IMR-90 (cell line): ENCODE results near the gene IFT81. TPM values are rescaled to one million over a fixed set of nuclear protein-coding genes. Genes with fewer than 3 reads are reported as not detected.

Experiments
- ATAC-seq: fragments of 200-7000 bp; cut with Tn5 transposase; 2 replicates; pipeline ENCODE4 v1.9.1; 2020; ENCODE audit warnings: low read depth, mild to moderate bottlenecking, moderate library complexity
- BruUV-seq: library from RNA; stranded (reverse); fragments of 400-500 nt; replicated peaks from 2 replicates; lab custom pipeline; 2021; lab: Mats Ljungman, UMichigan
- CTCF ChIA-PET: fragments of 300-600 bp; formaldehyde crosslinking; extraction: SDS; loops from one replicate; lab custom pipeline; 2021; ENCODE audit warnings: antibody characterized with exemption; lab: Yijun Ruan, JAX
- POLR2A ChIA-PET: fragments of 300-600 bp; sonication (Branson Sonifier 250); formaldehyde crosslinking; loops from one replicate; lab custom pipeline; 2022; ENCODE audit warnings: antibody characterized with exemption; ENCODE audit not compliant: unreplicated experiment; lab: Charles Lee
- DNase-seq: peaks from one replicate; pipeline ENCODE4 v3.0.0; 2013
- H2AFZ ChIP-seq: replicated peaks from 2 replicates; pipeline ENCODE3; 2013; ENCODE audit warnings: low read length, mild to moderate bottlenecking; ENCODE audit not compliant: poor library complexity
- H2AK5ac ChIP-seq: 2 replicates; pipeline ENCODE4 v1.6.1; 2013; ENCODE audit warnings: low read depth, low read length, inconsistent platforms
- H2AK9ac ChIP-seq: replicated peaks from 2 replicates; pipeline ENCODE3; 2013; ENCODE audit warnings: mild to moderate bottlenecking, low read depth, low read length, moderate library complexity; ENCODE audit not compliant: poor library complexity
- H2BK120ac ChIP-seq: 2 replicates; pipeline ENCODE4 v1.6.1; 2013; ENCODE audit warnings: low read depth, low read length, inconsistent platforms
- H2BK15ac ChIP-seq: 3 replicates; pipeline ENCODE4 v1.6.1; 2013; ENCODE audit warnings: low read depth, low read length, inconsistent platforms
- H2BK20ac ChIP-seq: 2 replicates; pipeline ENCODE4 v1.6.1; 2013; ENCODE audit warnings: low read depth, mild to moderate bottlenecking, inconsistent platforms, low read length, moderate library complexity
- H2BK5ac ChIP-seq: 2 replicates; pipeline ENCODE4 v1.6.1; 2013; ENCODE audit warnings: mild to moderate bottlenecking, low read depth, low read length, inconsistent platforms; ENCODE audit not compliant: poor library complexity, severe bottlenecking
- H3K14ac ChIP-seq: replicated peaks from 2 replicates; pipeline ENCODE4 v1.6.1; 2013; ENCODE audit warnings: low read depth, low read length, inconsistent platforms
- H3K18ac ChIP-seq: 2 replicates; pipeline ENCODE4 v1.6.1; 2013; ENCODE audit warnings: low read depth, low read length, control low read depth
- H3K23ac ChIP-seq: 2 replicates; pipeline ENCODE4 v1.6.1; 2013; ENCODE audit warnings: low read depth, low read length, inconsistent platforms
- H3K27ac ChIP-seq: 2 replicates; pipeline ENCODE4 v1.5.1; 2013; ENCODE audit warnings: mild to moderate bottlenecking, control low read depth, low read length; ENCODE audit not compliant: insufficient read depth
- H3K27me3 ChIP-seq: 2 replicates; pipeline ENCODE4 v1.6.1; 2013; ENCODE audit warnings: low read length; ENCODE audit not compliant: control insufficient read depth, insufficient read depth
- H3K36me3 ChIP-seq: 2 replicates; pipeline ENCODE4 v1.6.1; 2013; ENCODE audit warnings: low read length, mixed read lengths; ENCODE audit not compliant: control insufficient read depth, insufficient read depth
- H3K4ac ChIP-seq: 2 replicates; pipeline ENCODE4 v1.6.1; 2013; ENCODE audit warnings: low read depth, low read length, inconsistent platforms
- H3K4me1 ChIP-seq: 2 replicates; pipeline ENCODE4 v1.6.1; 2013; ENCODE audit warnings: low read length, mixed read lengths; ENCODE audit not compliant: control insufficient read depth, insufficient read depth
- H3K4me2 ChIP-seq: 2 replicates; pipeline ENCODE4 v1.6.1; 2013; ENCODE audit warnings: low read depth, mild to moderate bottlenecking, control low read depth, low read length, moderate library complexity
- H3K4me3 ChIP-seq: 2 replicates; pipeline ENCODE4 v1.5.1; 2013; ENCODE audit warnings: low read depth, mild to moderate bottlenecking, control low read depth, low read length, moderate library complexity; ENCODE audit not compliant: insufficient read depth
- H3K56ac ChIP-seq: 2 replicates; pipeline ENCODE4 v1.6.1; 2013; ENCODE audit warnings: low read length, inconsistent platforms; ENCODE audit not compliant: insufficient read depth; ENCODE audit errors: extremely low read depth
- H3K79me1 ChIP-seq, 2 experiments: 2 replicates each; pipeline ENCODE4 v1.6.1; 2013; ENCODE audit warnings: low read length in 2 of 2, inconsistent platforms in 1 of 2, low read depth in 1 of 2
- H3K9ac ChIP-seq: 2 replicates; pipeline ENCODE4 v1.6.1; 2013; ENCODE audit warnings: low read depth, low read length, control low read depth
- H3K9me1 ChIP-seq: 2 replicates; pipeline ENCODE4 v1.6.1; 2013; ENCODE audit warnings: low read length, inconsistent platforms; ENCODE audit not compliant: insufficient read depth
- H3K9me3 ChIP-seq: 2 replicates; pipeline ENCODE4 v1.6.1; 2013; ENCODE audit warnings: low read length; ENCODE audit not compliant: control insufficient read depth, insufficient read depth
- H4K20me1 ChIP-seq: 2 replicates; pipeline ENCODE4 v1.6.1; 2013; ENCODE audit warnings: low read length, inconsistent platforms; ENCODE audit not compliant: insufficient read depth
- H4K5ac ChIP-seq: 2 replicates; pipeline ENCODE4 v1.6.1; 2013; ENCODE audit warnings: mild to moderate bottlenecking, low read depth, low read length, control low read depth
- H4K8ac ChIP-seq, 2 experiments: 2 replicates each; pipeline ENCODE4 v1.6.1; 2013; ENCODE audit warnings: low read depth in 2 of 2, low read length in 2 of 2, control low read depth in 1 of 2, inconsistent platforms in 1 of 2
- H4K91ac ChIP-seq: 2 replicates; pipeline ENCODE4 v1.6.1; 2013; ENCODE audit warnings: low read depth, low read length, inconsistent platforms; ENCODE audit not compliant: insufficient read depth
- CEBPB ChIP-seq: IDR thresholded peaks from 2 replicates; pipeline ENCODE4 v1.6.1; 2012; ENCODE audit warnings: low read depth, low read length, improper control_type of control experiment
- MAFK ChIP-seq: IDR thresholded peaks from 2 replicates; pipeline ENCODE4 v1.6.1; 2012; ENCODE audit warnings: low read depth, low read length, improper control_type of control experiment
- MAZ ChIP-seq: IDR thresholded peaks from 2 replicates; pipeline ENCODE4 v1.6.1; 2012; ENCODE audit warnings: low read depth, mild to moderate bottlenecking, low read length, improper control_type of control experiment, moderate library complexity, borderline replicate concordance
- MXI1 ChIP-seq: IDR thresholded peaks from 2 replicates; pipeline ENCODE4 v1.6.1; 2012; ENCODE audit warnings: low read depth, mild to moderate bottlenecking, low read length, moderate library complexity, borderline replicate concordance
- RFX5 ChIP-seq: IDR thresholded peaks from 2 replicates; pipeline ENCODE4 v1.8.0; 2012; ENCODE audit warnings: low read depth, mild to moderate bottlenecking, low read length, moderate library complexity
- SMC3 ChIP-seq: fragments of 150-350 bp; IDR thresholded peaks from 2 replicates; pipeline ENCODE4 v1.6.1; 2016; ENCODE audit warnings: low read depth, mild to moderate bottlenecking, antibody characterized with exemption, low read length, moderate library complexity
- WGBS, 2 experiments: methylation state at CpG; one replicate each; pipeline versions ENCODE4 v1.1.5 to v1.1.7; 2013; ENCODE audit warnings: missing lambda C conversion rate in 2 of 2; ENCODE audit not compliant: insufficient read length in 1 of 2; ENCODE audit errors: extremely low coverage in 2 of 2; 5-methylcytosine and 5-hydroxymethylcytosine counted together
- dilution Hi-C: fragments of 300-500 bp; cut with HindIII; formaldehyde crosslinking; loops from one replicate; pipeline ENCODE4 v1.14.3; 2018; ENCODE audit warnings: low sequenced_read_pairs; ENCODE audit not compliant: unreplicated experiment
- in situ Hi-C: fragments of 300-500 bp; cut with MboI; formaldehyde crosslinking; loops from 3 replicates; pipeline ENCODE4 v1.14.3; 2019; ENCODE audit warnings: low sequenced_read_pairs, inconsistent platforms, mixed read lengths
- intact Hi-C: fragments of 100-400 bp; cut with micrococcal nuclease; formaldehyde crosslinking; loops from 2 replicates; pipeline ENCODE4 v1.10.0; 2022
- polyA plus RNA-seq, 3 experiments: library from polyadenylated mRNA; depleted of rRNA; stranded (reverse); fragments of >200 nt; gene quantifications; 2 replicates each; pipeline ENCODE4 v1.2.3, GENCODE V29; 2012; ENCODE audit warnings: low replicate concordance in 1 of 3
- total RNA-seq: library from RNA; depleted of rRNA; stranded (reverse); fragments of >200 nt; gene quantifications from 2 replicates; pipeline ENCODE4 v1.2.3, GENCODE V29; 2012
- TF ChIP-seq, protein P1 (sequence below): fragments of 150-350 bp; IDR thresholded peaks from 2 replicates; pipeline ENCODE4 v1.6.1; 2016; ENCODE audit warnings: low read depth, mild to moderate bottlenecking, low read length, moderate library complexity, borderline replicate concordance
- TF ChIP-seq, protein P2 (sequence below): conservative IDR thresholded peaks from 2 replicates; pipeline ENCODE4 v1.5.1; 2012; ENCODE audit warnings: mild to moderate bottlenecking, low read depth, low read length, improper control_type of control experiment
- TF ChIP-seq, protein P3 (sequence below): fragments of 150-350 bp; IDR thresholded peaks from 2 replicates; pipeline ENCODE4 v1.6.1; 2017; ENCODE audit warnings: mild to moderate bottlenecking, antibody characterized with exemption, low read length, low read depth

IFT81 gene
- total and polyA plus RNA-seq, 2 of the 4 experiments (the other 2 are of a cell fraction), result 6.1 to 8.1 TPM

DNA sequence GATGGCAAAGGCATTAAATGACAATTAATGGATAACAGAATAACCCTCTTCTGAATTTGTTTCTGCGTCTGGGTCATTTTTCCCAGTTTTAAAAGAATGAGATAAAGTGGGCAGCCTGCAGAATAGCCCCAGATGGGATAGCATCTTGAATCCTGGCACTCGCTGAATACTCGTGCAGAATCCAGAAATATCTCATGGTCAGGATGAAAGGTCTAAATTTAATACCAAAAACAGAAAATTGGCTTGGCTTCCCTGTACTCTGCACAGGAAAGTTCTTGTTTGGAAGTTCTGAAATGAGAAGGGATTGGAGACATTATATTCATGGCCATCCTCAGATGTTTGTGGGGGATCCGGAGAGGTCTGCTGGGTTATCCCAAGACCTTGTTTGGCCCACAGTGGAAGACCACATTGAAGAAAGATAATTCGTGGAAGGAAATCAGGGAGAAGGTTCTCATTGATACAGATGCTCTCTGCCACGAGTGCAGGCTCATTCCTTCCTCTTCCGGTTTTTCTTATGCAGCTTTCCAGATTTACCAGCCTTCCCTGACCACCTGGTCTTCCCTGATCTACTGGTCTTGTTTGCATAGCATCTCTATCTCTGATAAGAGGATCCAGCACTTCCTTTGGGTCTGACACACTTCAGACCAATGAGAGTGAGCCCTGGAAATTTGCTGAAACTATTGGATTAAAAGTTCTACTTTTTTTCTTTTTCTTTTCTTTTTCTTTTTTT, 6.0 kb upstream of the IFT81 start:
- no peak overlapping the region for H3K23ac ChIP-seq
- no peaks in the 10 kb centered on the region for H3K36me3 ChIP-seq
- peak overlapping the region; percentile 41; the same call in 1 of the 2 replicates for H3K18ac ChIP-seq
- H2BK15ac ChIP-seq, result no peak overlapping the region
- H4K91ac ChIP-seq, result no peak overlapping the region
- intact Hi-C loops (no loop called here), in situ Hi-C loops (no loop called here), dilution Hi-C loops (no loop called here)
- 0 out of 2 replicates have a peak, but pooled peaks cover 3% of the 10 kb centered on the region for H3K9me1 ChIP-seq
- H2BK5ac ChIP-seq, result no peak overlapping the region
- no peak overlapping the region for H3K27ac ChIP-seq
- no peak overlapping the region for H2AFZ ChIP-seq
- H4K8ac ChIP-seq, result peak overlapping the region in 1 of 2 experiments; percentile 23; a peak in 1 of 4 replicates
- H3K9ac ChIP-seq, result no peak overlapping the region
- no peaks in the 10 kb centered on the region for H3K9me3 ChIP-seq
- no peak overlapping the region for H3K56ac ChIP-seq
- H4K5ac ChIP-seq, result 0 out of 2 replicates have a peak overlapping the region, but pooled peaks have one; percentile 29
- ATAC-seq (no peak), DNase-seq (no peak)
- H3K4me3 ChIP-seq, result no peak overlapping the region
- POLR2A ChIA-PET, result no interaction called here
- no peaks in the 10 kb centered on the region for H3K79me1 ChIP-seq
- H2AK9ac ChIP-seq, result no peak overlapping the region
- no peak overlapping the region for H2BK120ac ChIP-seq
- no peak overlapping the region for H3K4ac ChIP-seq
- peaks cover 4% of the 10 kb centered on the region; the same call in 1 of the 2 replicates for H3K4me1 ChIP-seq
- H3K27me3 ChIP-seq, result no peaks in the 10 kb centered on the region
- TF ChIP-seq, protein P1, sequence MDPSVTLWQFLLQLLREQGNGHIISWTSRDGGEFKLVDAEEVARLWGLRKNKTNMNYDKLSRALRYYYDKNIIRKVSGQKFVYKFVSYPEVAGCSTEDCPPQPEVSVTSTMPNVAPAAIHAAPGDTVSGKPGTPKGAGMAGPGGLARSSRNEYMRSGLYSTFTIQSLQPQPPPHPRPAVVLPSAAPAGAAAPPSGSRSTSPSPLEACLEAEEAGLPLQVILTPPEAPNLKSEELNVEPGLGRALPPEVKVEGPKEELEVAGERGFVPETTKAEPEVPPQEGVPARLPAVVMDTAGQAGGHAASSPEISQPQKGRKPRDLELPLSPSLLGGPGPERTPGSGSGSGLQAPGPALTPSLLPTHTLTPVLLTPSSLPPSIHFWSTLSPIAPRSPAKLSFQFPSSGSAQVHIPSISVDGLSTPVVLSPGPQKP, result no peak
- no peak for TF ChIP-seq MXI1
- no peak for TF ChIP-seq MAZ
- TF ChIP-seq RFX5, result no peak
- no peak for TF ChIP-seq SMC3
- TF ChIP-seq, protein P2, sequence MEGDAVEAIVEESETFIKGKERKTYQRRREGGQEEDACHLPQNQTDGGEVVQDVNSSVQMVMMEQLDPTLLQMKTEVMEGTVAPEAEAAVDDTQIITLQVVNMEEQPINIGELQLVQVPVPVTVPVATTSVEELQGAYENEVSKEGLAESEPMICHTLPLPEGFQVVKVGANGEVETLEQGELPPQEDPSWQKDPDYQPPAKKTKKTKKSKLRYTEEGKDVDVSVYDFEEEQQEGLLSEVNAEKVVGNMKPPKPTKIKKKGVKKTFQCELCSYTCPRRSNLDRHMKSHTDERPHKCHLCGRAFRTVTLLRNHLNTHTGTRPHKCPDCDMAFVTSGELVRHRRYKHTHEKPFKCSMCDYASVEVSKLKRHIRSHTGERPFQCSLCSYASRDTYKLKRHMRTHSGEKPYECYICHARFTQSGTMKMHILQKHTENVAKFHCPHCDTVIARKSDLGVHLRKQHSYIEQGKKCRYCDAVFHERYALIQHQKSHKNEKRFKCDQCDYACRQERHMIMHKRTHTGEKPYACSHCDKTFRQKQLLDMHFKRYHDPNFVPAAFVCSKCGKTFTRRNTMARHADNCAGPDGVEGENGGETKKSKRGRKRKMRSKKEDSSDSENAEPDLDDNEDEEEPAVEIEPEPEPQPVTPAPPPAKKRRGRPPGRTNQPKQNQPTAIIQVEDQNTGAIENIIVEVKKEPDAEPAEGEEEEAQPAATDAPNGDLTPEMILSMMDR, result no peak
- no peak for TF ChIP-seq CEBPB
- no peak for TF ChIP-seq MAFK
- TF ChIP-seq, protein P3, sequence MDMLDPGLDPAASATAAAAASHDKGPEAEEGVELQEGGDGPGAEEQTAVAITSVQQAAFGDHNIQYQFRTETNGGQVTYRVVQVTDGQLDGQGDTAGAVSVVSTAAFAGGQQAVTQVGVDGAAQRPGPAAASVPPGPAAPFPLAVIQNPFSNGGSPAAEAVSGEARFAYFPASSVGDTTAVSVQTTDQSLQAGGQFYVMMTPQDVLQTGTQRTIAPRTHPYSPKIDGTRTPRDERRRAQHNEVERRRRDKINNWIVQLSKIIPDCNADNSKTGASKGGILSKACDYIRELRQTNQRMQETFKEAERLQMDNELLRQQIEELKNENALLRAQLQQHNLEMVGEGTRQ, result no peak
- no TSS peak for BruUV-seq
- no peak overlapping the region for H2BK20ac ChIP-seq
- H3K14ac ChIP-seq, result no peak overlapping the region; the same call in 1 of the 2 replicates
- no peak overlapping the region for H3K4me2 ChIP-seq
- WGBS, 2 experiments, result no CpG with 5 or more reads among the region's 7 CpGs
- CTCF ChIA-PET, result no interaction called here
- H2AK5ac ChIP-seq, result no peak overlapping the region
- H4K20me1 ChIP-seq, result no peaks in the 10 kb centered on the region
